Activated naive CD4-positive, alpha-beta T cell treated with anti-CD3 and anti-CD28 coated beads, Interleukin-2, amount 50 U/mL, for 72 hours (primary cell): Measurements from ENCODE around the gene RABL2B. TPM values are rescaled to one million over a fixed set of nuclear protein-coding genes. Genes with fewer than 3 reads are reported as not detected.
"Not testable (repeated sequence)": the region's sequence is repeated elsewhere in the genome, so short reads cannot be mapped to it uniquely, and the experiment has no call there.

ENCODE experiments used
- ATAC-seq, 2 donors: fragments of 150-1000 bp; cut with Tn5 transposase; 2 replicates each; pipeline ENCODE4 v1.10.0; 2021; ENCODE audit warnings: mild to moderate bottlenecking in 2 of 2, moderate library complexity in 2 of 2
- DNase-seq, 2 donors: peaks; one replicate each; pipeline ENCODE4 v3.0.0; 2021 to 2022; ENCODE audit warnings: low spot score in 2 of 2
- H3K27ac Mint-ChIP-seq, 2 donors: one replicate each; pipeline ENCODE4 v1.8.0; 2022; ENCODE audit warnings: mild to moderate bottlenecking in 2 of 2, mixed read lengths in 2 of 2
- H3K36me3 Mint-ChIP-seq, 2 donors: one replicate each; pipeline ENCODE4 v1.8.0; 2022; ENCODE audit warnings: mixed read lengths in 2 of 2
- H3K9me3 Mint-ChIP-seq, 2 donors: one replicate each; pipeline ENCODE4 v1.8.0; 2022; ENCODE audit warnings: mixed read lengths in 2 of 2
- total RNA-seq, 2 donors: library from RNA; stranded (reverse); gene quantifications; one replicate each; pipeline ENCODE4 v1.2.3, GENCODE V29; 2022

Gene RABL2B
- 10 to 100 TPM in 1 of 2 donors, 1 to 10 TPM in 1; 7.2 to 22.6 TPM for total RNA-seq

DNA sequence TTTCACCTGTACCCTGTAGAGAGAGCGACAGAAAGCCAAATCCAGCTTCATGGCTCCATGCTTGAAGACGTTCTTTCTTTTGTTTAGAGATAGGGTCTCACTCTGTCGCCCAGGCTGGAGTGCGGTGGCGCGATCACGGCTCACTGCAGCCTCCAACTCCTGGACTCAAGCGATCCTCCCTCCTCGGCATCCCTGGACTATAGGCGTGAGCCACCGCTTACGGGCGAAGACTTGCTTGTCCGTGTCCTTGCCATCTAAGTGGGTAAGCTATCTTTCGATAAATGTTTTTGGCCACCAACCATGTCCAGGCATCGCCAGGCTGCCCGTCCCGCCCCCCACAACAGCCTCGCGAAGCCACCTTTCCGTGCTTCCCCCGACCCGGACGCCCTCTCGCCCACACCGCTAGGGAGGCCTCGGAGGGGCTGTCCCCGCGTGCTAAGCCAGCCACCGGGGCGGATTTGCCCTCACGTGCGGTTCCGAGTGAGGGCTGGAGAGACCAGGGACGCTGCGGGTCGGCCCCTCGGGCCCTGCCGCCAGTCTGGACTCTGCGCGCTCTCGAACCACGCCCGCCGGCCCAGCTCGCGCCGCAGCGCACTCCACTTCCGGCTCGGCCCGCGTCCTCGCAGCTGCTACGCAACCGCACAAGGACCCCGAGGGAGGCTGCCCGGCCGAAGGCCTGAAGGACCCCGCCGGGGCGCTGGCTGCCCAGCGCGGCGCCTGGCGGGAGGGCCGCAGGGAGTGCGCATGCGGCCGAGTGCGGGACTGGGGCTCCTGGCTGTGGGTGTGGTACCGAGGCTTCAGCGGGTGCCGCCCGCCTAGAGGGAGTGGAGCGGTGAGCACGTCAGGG is at the start of gene RABL2B:
RABL2B (minus strand) TSS at position 604 of the 847 bp plus-strand sequence. CDS start 1,342 bp downstream, outside the sequence.
- ATAC-seq = peak; percentile 90 to 93

DNA sequence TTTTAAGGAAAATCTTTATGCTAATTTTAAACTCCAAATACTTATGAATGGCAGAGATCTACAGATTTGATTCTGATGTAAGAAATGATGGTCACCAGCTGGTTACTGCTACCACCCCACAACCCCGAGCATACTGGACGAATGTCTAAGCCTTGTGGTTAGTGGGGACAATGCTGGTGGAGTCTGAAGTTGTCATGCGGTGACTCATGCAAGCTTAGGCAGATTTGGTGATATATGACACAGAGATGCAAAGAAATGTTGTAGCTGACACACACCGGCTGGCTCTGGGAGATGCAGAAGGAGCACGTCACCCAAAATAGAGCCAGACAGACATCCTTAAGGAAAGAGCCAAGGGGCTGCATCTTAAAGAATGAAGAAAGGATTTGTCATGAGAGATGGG is 3.5 kb upstream of the RABL2B start:
- not testable (repeated sequence) for H3K27ac Mint-ChIP-seq, H3K36me3 Mint-ChIP-seq, H3K9me3 Mint-ChIP-seq, ATAC-seq, DNase-seq

More for the DNA sequence above, at the start of gene RABL2B:
- peak; percentile 92 to 96 for DNase-seq
- peak within 1 kb of the TSS; percentile 72 to 86 for H3K27ac Mint-ChIP-seq
- not testable (repeated sequence) for H3K9me3 Mint-ChIP-seq, H3K36me3 Mint-ChIP-seq

DNA sequence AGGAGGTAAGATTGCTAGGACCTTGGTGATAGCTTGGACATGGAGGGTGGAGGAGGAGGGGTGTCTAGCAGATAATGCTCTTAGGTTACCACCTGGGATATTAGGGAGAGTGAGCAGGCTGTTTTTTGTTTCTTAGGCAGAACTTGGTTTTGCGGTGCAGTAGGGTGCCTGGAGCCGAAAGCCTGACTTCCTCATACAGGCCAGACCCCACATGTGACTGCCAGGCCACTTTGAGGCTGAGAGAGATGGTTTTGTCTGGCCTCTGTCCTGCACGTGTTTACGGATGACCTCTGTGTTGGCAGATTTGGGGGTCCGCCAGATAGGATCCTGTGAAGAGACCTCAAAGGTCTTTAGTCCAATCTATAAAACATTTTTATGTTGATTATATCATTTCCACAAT is 1.9 kb upstream of the RABL2B start:
- H3K9me3 Mint-ChIP-seq, H3K27ac Mint-ChIP-seq, H3K36me3 Mint-ChIP-seq, ATAC-seq, DNase-seq: not testable (repeated sequence)

DNA sequence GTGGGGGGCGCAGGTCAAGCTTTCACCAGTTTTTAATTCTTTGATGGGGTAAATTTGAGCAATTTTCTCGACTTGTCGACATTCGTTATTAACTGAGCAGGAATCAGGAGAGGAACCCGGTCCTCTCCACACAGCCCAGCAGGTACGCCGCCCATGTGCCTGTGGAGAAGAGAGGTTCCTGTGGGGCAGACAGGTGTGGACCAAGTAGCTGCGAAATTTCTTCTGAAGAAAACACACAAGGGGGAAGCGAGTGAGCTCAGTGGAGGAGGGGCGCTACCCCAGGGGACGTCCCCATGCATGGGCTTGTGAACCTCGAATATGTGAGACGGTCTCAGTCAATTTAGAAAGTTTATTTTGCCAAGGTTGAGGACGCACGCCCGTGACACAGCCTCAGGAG is 442 bp upstream of the RABL2B start:
- not testable (repeated sequence) for H3K9me3 Mint-ChIP-seq, H3K36me3 Mint-ChIP-seq, DNase-seq
- peak in 1 of 2 donors; percentile 38 for ATAC-seq
- H3K27ac Mint-ChIP-seq = peak overlapping the region; percentile 72 to 86

DNA sequence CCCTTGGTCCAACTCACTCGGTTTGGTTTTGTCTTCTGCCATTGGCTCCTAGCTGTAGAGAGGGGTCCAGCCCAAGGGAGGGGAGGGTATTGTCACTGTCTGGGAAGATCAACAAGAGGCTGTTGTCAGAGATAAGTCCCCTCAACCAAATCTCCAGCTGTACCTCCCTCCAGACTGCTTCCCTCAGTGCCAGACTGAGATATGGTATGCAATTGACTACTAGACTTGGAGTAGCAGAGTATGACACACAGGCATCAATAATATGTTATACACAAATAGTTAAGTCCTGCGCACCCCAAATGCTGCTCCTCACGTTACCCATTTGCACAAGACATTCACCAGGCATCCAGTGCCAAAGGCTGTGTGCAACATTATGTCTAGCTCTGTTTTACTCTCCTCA is 1.2 kb downstream of the RABL2B start:
- not testable (repeated sequence) for ATAC-seq, DNase-seq, H3K9me3 Mint-ChIP-seq, H3K36me3 Mint-ChIP-seq, H3K27ac Mint-ChIP-seq

DNA sequence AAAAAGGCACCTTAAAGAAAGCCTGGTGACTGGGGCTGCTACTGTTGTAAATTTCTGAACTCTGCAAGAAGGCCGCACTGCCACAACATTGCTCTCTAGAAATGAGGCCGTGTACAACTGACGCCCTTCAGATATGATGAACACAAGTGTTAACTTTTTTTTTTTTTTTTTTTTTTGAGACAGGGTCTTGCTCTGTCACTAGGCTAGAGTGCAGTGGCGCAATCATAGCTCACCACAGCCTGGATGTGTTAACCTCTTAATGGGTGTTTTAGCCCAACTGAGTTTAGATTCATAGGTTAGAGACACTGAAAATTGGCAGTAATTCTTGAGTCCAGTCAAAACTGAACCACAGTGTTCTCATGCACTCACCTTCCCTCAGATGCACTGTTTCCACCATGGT is 3.2 kb downstream of the RABL2B start:
- not testable (repeated sequence) for H3K27ac Mint-ChIP-seq, H3K36me3 Mint-ChIP-seq, DNase-seq, H3K9me3 Mint-ChIP-seq
- ATAC-seq = peak; percentile 2 to 30

DNA sequence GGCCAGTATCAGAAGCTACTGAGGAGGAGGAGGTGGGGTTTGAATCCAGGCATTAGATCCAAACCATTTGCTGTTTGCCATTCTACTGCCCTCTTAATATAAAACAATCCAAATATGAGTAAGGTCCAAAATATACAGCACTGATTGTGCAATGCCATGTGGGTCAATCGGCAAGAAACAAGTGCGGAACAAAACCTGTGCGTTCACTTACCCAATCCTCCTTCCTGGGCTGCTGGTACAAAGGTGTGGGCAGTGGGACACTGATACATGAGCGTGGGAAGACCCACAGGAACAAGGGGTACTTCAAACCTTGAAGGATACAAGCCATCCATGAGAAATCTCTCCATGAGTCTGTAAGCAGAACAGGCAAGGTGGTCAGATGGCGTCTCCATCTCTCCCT is 5.8 kb downstream of the RABL2B start:
- H3K9me3 Mint-ChIP-seq, H3K36me3 Mint-ChIP-seq, DNase-seq, H3K27ac Mint-ChIP-seq, ATAC-seq: not testable (repeated sequence)

DNA sequence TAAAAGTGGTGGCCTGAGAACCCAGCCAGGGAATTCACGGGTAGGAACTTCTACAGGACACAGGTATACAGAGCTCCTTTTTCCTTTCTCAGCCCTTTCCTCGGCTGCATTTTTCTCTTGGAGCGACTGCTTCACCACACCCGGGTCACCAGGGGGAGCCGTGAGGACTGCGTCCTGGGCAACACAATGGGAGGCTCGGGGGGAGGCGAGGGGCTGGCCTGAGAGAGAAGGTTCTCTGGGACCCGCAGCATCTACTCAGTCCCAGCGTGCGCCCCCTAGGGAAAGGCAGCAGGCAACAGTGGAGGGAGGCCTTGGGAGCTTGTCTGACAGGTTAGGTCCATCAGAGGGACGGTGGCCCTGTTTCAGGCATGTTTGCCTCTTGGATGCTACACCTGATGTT is 8.3 kb downstream of the RABL2B start:
- not testable (repeated sequence) for H3K36me3 Mint-ChIP-seq, DNase-seq, H3K27ac Mint-ChIP-seq, H3K9me3 Mint-ChIP-seq
- peak in 1 of 2 donors; percentile 40 for ATAC-seq

DNA sequence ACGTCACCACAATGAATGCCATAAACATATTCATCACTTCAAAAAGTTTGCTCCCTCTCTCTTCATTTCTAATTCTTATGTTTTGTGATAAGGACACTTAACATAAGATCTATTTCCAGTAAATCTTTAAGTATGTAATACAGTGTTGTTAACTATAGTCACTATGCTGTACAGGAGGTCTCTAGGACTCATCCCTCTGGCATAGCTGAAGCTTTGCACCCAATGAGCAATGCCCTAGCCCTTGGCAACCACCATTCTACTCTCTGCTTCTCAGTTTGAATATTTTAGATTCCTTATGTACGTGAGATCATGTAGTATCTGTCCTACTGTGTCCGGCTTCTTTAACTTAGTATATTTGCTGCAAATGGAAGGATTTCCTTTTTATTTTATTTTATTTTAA is 19.1 kb downstream of the RABL2B start:
- H3K27ac Mint-ChIP-seq, H3K9me3 Mint-ChIP-seq, DNase-seq, H3K36me3 Mint-ChIP-seq, ATAC-seq: not testable (repeated sequence)

DNA sequence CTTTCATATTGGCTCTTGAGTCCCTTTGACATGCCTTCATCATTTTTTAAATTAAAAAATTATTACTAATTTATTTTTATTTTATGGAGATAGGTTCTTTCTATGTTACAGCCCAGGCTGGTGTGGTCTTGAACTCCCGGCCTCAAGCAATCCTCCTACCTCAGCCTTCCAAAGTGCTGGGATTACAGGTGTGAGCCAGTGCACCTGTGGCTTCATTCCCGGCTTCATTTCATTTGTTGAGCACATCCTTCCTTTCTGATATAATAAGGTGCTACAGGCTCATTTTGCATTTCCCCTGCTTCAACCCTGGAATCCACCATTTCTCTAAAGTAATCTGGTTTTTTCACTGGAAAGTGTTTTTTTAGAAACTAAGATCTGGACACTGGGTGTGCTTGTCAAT is 21.6 kb downstream of the RABL2B start:
- DNase-seq, ATAC-seq, H3K27ac Mint-ChIP-seq, H3K9me3 Mint-ChIP-seq, H3K36me3 Mint-ChIP-seq: not testable (repeated sequence)

DNA sequence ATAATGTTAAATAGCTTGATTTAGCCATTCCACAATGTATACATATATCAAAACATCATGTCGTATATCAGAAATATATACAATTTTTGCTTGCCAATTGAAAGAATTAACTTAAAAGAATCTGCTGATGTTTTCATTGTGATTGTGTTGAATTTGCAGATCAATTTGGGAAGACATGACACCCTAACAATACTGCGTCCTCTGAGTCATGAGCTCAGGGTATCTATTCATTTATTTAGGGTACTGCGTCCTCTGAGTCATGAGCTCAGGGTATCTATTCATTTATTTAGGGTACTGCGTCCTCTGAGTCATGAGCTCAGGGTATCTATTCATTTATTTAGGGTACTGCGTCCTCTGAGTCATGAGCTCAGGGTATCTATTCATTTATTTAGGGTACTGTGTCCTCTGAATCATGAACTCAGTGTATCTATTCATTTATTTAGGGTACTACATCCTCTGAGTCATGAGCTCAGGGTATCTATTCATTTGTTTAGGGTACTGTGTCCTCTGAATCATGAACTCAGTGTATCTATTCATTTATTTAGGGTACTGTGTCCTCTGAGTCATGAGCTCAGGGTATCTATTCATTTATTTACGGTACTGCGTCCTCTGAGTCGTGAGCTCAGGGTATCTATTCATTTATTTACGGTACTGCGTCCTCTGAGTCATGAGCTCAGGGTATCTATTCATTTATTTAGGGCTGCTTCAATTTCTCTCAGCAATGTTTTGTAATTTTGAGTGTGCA is 23.7 kb downstream of the RABL2B start:
- DNase-seq, H3K9me3 Mint-ChIP-seq, H3K36me3 Mint-ChIP-seq, H3K27ac Mint-ChIP-seq, ATAC-seq: not testable (repeated sequence)

DNA sequence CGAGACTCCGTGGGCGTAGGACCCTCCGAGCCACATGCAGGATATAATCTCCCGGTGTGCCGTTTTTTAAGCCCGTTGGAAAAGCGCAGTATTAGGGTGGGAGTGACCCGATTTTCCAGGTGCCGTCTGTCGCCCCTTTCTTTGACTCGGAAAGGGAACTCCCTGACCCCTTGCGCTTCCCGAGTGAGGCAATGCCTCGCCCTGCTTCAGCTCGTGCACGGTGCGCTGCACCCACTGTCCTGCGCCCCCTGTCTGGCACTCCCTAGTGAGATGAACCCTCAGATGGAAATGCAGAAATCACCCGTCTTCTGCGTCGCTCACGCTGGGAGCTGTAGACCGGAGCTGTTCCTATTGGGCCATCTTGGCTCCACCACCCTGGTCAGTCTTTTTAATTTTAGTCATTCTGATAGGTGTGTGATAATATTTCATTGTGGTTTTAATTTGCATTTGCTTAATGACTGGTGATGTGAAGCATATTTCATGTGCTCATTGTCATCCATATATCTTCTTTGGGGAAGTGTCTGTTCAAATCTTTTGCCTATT is 26.4 kb downstream of the RABL2B start:
- DNase-seq = peak; percentile 46 to 68
- peaks cover 0 to 12% of the 10 kb centered on the region in 2 donors for H3K36me3 Mint-ChIP-seq
- peak; percentile 46 to 61 for ATAC-seq
- H3K9me3 Mint-ChIP-seq = not testable (repeated sequence)
- H3K27ac Mint-ChIP-seq = peak overlapping the region; percentile 45 to 76

DNA sequence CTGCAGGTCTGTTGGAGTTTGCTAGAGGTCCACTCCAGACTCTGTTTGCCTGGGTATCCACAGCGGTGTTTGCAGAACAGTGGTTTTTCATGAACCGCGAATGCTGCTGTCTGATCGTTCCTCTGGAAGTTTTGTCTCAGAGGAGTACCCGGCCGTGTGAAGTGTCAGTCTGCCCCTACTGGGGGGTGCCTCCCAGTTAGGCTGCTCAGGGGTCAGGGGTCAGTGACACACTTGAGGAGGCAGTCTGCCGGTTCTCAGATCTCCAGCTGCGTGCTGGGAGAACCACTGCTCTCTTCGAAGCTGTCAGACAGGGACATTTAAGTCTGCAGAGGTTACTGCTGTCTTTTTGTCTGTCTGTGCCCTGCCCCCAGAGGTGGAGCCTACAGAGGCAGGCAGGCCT is 27.0 kb downstream of the RABL2B start:
- not testable (repeated sequence) for H3K9me3 Mint-ChIP-seq, ATAC-seq, DNase-seq
- peaks cover 0 to 12% of the 10 kb centered on the region in 2 donors for H3K36me3 Mint-ChIP-seq
- peak overlapping the region in 1 of 2 donors; percentile 76 for H3K27ac Mint-ChIP-seq

DNA sequence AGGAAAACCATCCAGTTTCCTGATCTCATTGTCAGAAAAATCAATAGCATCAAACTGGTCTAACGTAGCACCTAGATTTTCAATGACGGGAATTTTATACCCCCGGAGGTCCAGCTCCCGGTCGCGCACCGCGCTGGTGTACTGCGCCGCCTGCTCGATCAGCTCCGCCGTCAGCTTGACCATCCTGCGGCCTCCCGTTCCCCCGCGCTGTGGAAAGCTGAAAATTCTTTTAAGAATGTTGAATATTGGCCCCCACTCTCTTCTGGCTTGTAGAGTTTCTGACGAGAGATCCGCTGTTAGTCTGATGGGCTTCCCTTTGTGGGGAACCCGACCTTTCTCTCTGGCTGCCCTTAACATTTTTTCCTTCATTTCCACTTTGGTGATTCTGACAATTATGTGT is 28.2 kb downstream of the RABL2B start:
- not testable (repeated sequence) for H3K27ac Mint-ChIP-seq, DNase-seq, ATAC-seq

DNA sequence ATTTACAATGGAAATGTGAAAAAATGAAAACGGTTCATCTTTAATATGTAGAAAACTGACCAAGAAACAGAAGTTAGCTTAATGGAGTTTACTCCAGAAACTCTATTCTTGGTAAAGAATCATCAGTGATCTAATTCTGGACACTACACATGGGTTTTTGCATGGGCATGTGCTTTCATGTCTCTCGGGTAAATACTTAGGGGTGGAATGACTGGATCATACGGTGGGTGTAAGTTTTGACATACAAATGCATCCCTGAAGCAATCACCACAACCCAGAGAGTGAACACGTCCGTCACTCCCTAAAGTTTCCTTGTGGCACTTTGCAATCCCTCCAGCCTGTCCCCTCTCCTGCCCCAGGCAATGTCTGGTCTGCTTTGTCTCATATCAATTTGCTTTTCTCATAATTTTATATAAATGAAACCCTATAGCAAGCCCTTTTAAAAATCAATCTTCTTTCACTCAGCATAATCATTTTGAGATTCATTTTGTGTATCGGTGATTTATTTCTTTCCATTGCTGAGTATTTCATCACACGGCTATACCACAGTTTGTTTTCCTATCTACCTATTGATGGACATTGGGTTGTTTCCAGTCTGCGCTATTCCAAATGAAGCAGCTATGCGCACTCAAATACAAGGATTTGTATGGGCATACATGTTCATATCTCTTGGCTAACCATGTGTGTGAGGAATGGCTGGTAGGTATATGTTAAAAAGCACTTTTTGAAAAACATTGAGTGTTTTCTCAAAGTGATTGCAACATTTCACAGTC is 33.9 kb downstream of the RABL2B start:
- H3K27ac Mint-ChIP-seq, DNase-seq, H3K9me3 Mint-ChIP-seq, ATAC-seq, H3K36me3 Mint-ChIP-seq: not testable (repeated sequence)

More for the DNA sequence above, 28.2 kb downstream of the RABL2B start:
- H3K36me3 Mint-ChIP-seq = peaks cover 0 to 12% of the 10 kb centered on the region in 2 donors
- H3K9me3 Mint-ChIP-seq = not testable (repeated sequence)

DNA sequence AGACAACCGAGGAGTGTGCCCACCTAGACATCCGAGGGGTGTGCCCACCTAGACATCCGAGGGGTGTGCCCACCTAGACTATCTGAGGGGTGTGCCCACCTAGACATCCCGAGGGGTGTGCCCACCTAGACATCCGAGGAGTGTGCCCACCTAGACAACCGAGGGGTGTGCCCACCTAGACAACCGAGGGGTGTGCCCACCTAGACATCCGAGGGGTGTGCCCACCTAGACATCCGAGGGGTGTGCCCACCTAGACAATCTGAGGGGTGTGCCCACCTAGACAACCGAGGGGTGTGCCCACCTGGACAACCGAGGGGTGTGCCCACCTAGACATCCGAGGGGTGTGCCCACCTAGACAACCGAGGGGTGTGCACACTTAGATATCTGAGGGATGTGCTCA is 34.8 kb downstream of the RABL2B start:
- not testable (repeated sequence) for H3K27ac Mint-ChIP-seq, H3K36me3 Mint-ChIP-seq, ATAC-seq, DNase-seq, H3K9me3 Mint-ChIP-seq
